ENCODE results near the gene HOMER3.

GRCh38 chr19:18969931-18970659, 29.1 kb upstream of the HOMER3 start:
- TF ChIP-seq POLR2A (IDR thresholded peaks at IDR 0.05) (no peak), EP300 (IDR thresholded peaks at IDR 0.05) (no peak), CTCF (IDR thresholded peaks at IDR 0.05) (no peak), POLR2AphosphoS5 (IDR thresholded peaks at IDR 0.05) (no peak)
